ENCODE results near the gene S100A2.
"Not testable (repeated sequence)": the region's sequence is repeated elsewhere in the genome, so short reads cannot be mapped to it uniquely, and the experiment has no call there.

The S100A2 gene

GRCh38 chr1:153562021-153562420 lies 3.6 kb downstream of the S100A2 start:
- DNase-seq: not testable (repeated sequence)

- no peak for DNase-seq
Observed at GRCh38 chr1:153561466-153561985, 4.1 kb downstream of the S100A2 start.

- no peak for DNase-seq
Observed at GRCh38 chr1:153560771-153561465, 4.7 kb downstream of the S100A2 start.

- no peak for DNase-seq
Observed at GRCh38 chr1:153560241-153560640, 5.4 kb downstream of the S100A2 start.

- DNase-seq: no peak
Observed at GRCh38 chr1:153557877-153558276, 7.8 kb downstream of the S100A2 start.

DNA sequence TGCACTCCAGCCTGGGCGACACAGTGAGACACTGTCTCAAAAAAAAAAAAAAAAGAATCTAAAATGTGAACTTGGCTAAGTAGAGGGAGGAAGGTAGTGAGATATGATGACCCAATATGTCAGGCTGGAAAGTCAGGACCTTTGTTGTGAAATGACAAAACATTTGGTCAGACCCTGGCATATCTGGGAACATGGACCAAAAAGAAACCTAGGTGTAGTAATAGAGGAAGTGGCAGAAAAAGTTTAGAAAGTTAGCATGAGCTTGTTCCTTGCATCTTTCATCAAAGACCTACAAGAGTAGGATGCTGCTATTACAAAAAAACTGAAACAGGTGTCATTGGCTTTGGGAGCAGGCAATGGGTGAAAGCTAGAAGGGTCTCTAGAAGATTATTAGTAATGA lies 9.3 kb downstream of the S100A2 start:
- no peak for DNase-seq

GRCh38 chr1:153553830-153554541 lies 11.7 kb downstream of the S100A2 start:
- DNase-seq: no peak

DNA sequence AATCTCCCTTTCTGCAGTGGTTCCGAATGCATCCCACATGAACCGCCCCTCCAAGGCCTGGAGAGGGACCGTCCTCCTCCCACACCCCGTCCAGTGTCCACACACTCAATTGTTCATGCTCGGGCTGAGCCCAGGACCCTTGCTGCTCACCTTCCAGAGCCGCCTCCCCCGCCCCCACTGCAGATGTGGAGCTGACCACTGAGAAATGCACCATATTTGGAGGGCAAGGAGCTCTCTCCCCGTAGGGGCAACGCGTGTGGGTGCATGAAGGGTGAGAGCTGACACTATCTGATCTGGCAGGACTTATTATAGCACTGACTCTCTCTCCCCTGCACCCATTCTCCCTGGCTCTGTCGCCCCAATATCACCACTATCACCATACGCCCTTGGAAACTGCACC lies 12.5 kb downstream of the S100A2 start:
- no peak for DNase-seq

GRCh38 chr1:153552335-153552734 lies 13.3 kb downstream of the S100A2 start:
- no peak for DNase-seq

- DNase-seq: no peak
Observed at GRCh38 chr1:153550827-153551500, 14.7 kb downstream of the S100A2 start.

- no peak for DNase-seq
Observed at GRCh38 chr1:153550398-153550758, 15.3 kb downstream of the S100A2 start.

DNA sequence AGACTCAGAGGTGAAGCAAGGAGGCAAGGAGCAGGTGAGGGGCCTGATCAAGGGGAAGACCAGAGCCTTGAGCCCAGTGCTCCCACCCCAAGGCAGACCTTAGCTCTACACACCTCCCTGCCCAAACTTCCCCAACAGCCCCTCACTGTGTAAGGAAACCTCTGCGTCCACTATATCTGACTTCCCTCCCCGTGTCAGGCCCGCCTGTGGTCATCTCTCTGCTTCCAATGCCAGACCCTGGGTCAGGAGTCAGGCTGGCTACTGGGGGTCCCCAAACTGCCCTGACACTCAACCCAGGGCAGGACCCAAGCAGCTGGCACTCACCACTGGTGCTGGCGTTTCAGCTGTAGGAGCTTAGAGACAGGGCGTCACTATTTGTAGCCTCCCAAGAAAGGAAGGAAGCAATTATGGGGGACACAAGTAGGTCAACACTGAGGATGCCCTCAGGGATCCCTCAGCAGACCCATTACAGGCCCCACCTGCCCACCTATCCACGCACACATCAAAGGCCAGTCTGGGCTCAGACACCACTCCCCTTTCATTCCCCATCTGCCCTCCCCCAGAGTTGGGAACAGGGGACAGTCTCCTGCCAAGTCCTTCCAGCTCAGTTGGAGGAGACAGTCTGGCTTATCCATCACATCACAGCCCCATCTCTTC lies 15.8 kb downstream of the S100A2 start:
- DNase-seq: no peak

GRCh38 chr1:153548722-153549688 lies 16.6 kb downstream of the S100A2 start, which contains the start of gene S100A3:
S100A3 (minus strand) TSS chr1:153549258; CDS start chr1:153548485, 773 bp downstream.
- DNase-seq: no peak

GRCh38 chr1:153547560-153548551 lies 17.8 kb downstream of the S100A2 start:
- DNase-seq: no peak

DNA sequence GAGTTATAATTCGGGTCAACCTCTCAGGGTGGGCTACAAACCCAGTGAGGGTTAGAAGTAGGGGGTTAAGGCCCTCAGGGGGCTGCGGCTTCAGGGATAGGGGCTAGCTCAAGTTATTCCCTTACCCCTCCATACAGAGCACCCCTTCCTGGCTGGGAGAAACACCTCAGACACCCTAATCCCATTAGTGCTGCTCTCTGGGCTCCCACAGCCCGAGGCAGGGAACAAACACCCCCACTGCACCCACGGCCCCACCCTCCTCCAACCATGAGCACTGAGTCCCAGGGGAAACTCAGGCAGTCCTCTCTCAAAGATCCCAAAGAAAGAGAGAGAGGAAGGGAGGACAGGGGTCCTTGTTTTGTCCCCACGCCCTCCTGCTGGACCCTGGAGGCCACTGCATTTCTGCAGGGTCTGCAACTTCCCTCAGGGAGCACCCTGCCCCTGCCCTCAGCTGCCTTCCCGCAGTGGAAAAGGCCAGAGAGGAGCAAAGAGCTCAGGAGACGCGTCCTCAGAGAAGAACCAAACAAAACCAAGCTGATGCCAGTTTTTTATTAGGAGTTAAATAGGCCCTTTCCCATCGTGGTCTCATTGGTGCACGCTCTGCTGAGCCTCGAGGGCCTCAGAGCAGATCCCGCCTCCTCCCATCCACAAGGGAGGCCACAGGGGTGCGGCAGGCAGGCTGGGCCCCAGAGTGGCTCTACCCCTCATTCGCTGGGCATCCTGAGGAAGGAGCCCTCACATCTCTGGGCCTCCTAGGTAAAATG lies 18.7 kb downstream of the S100A2 start:
- DNase-seq: no peak

- DNase-seq: no peak
Observed at GRCh38 chr1:153546371-153546770, 19.3 kb downstream of the S100A2 start.

DNA sequence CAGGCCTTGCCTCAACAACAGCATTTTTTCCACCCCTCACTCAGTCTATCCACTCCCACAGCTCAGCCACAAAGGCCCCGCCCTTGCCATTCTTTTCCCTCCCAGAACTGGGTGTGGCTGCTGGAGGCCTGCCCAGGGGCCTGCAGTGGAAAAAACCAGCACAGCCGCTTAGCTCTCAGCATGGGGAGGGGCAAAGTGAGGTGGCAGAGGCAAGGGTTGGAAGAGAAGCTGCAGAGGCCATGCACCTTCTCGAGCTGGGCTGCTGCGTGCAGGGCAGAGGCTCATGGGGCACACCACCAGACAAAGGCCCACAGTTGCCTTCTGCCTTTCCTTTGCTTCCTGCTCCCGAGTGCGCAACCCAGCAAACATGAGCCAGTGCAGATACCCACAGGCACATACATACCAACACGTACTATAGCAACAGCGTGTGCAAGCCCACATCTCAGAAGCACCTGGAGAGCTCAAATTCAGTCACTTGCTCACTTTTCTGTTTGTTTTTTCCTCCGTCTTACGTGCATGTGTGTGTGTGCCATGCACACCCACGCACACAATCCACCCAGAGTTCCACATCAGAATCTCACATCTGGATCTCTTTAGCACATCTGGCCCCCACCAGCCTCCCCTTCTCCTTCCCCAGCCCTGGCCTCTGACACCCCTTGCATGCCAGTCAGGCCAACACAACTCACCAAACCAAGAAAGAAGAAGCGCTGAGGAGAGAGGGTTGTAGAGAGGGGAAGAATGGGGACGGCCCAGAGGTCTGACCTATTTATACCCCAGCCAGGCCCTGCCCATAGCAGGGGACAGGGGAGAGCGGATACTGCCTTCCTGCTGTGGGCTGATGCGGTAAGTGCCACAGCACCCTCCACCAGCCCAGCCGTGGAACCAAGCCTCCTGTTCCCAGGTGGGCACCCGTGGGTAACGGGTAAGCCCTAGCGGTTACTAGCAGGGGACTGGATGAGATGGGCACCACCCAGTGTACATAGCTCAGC lies 20.3 kb downstream of the S100A2 start, which contains the start of gene S100A4:
Gene S100A4 (minus strand): TSS at position 740 of the 989 bp plus-strand sequence. CDS start 1,012 bp downstream, outside the sequence.
- DNase-seq: peak; percentile 67

DNA sequence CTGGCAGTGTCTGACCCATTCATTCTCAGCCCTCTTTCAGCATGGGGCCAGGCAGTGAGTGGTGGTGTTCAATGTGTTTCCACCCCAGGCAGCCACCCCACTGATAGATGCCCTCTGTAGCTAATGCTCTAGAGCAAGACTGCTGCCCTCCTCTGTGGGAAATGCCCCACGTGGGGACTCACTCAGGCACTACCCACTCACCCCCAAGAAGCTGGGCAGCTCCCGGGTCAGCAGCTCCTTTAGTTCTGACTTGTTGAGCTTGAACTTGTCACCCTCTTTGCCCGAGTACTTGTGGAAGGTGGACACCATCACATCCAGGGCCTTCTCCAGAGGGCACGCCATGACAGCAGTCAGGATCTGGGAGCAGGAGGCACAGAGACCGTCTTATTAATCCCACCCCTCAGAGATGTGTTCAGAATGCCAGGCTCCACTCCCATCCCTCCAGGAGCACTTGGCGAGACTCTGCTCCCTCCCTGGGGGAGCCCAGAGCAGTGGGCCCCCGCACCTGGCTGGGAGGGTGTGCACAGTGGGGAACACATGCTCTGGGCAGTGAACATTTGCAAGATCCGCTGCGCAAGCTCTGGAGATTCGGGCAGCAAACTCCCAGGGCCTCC lies 21.1 kb downstream of the S100A2 start:
- no peak for DNase-seq
